SK-N-SH treated with all-trans-retinoic acid at 6 μM for 48 hours (cell line): ENCODE results near the gene PBX1.

Experiments used
- CREB5 ChIP-seq: fragments of 250-450 bp; sonication (Bioruptor Pico); IDR thresholded peaks from 2 replicates; pipeline ENCODE4 v1.5.1; 2020; ENCODE audit warnings: low read depth, mild to moderate bottlenecking, moderate library complexity
- OSR1 ChIP-seq: fragments of 250-450 bp; sonication (Bioruptor Pico); IDR thresholded peaks from 2 replicates; pipeline ENCODE4 v1.8.0; 2022; ENCODE audit warnings: moderate library complexity, mild to moderate bottlenecking, inconsistent platforms
- SNAI2 ChIP-seq: fragments of 250-450 bp; sonication (Bioruptor Pico); IDR thresholded peaks from 2 replicates; pipeline ENCODE4 v1.5.0; 2020; ENCODE audit warnings: mild to moderate bottlenecking, moderate library complexity

- TF ChIP-seq SNAI2 (no peak), OSR1 (no peak), CREB5 (CRISPR knock-in tag) (no peak)
These were observed 195.2 kb downstream of the PBX1 start for GRCh38 chr1:164754088-164754600.
